CD4-positive, alpha-beta memory T cell (primary cell): ENCODE measurements around the gene MMD. TPM values are rescaled to one million over a fixed set of nuclear protein-coding genes. Genes with fewer than 3 reads are reported as not detected.

Experiments used
- polyA plus RNA-seq, 2 donors: library from polyadenylated mRNA; unstranded; fragments of 300-500 nt; fragmentation: Illumina TruSeq; gene quantifications; one replicate each; pipeline ENCODE4 v1.2.3, GENCODE V29; 2021
- total RNA-seq, 2 experiments: library from RNA; stranded (reverse); gene quantifications; one replicate each; pipeline ENCODE4 v1.2.3, GENCODE V29; 2021

Gene MMD
- total and polyA plus RNA-seq, 4 experiments from 2014 or later: 4.2 to 20.0 (median 9.2) TPM

Other genes starting within 250 kb of the MMD start
- gene HLF, start 156.9 kb downstream of the MMD start, total RNA-seq: 1 to 10 TPM; 3.5 to 3.9 TPM
- 1 to 10 TPM; 3.2 to 3.7 TPM for gene HLF, start 156.9 kb downstream of the MMD start, polyA plus RNA-seq
- not detected for gene SMIM36, start 89.6 kb upstream of the MMD start, total RNA-seq
- gene SMIM36, start 89.6 kb upstream of the MMD start, polyA plus RNA-seq: not detected